Measurements from ENCODE around the gene CLBA1. TPM values are rescaled to one million over a fixed set of nuclear protein-coding genes. Genes with fewer than 3 reads are reported as not detected.

Gene CLBA1
- total and polyA plus RNA-seq, 3 donors from 2014 or later = 27.6 to 53.9 (median 47.6) TPM

- WGBS, 2 donors = 89 to 94% methylated on average over 8 to 9 of the region's 9 CpGs
- H3K27me3 ChIP-seq = no peaks in the 10 kb centered on the region
- H3K36me3 ChIP-seq (ENCODE audit: low read depth, missing control alignments) = no peaks in the 10 kb centered on the region
- H3K9me3 ChIP-seq = no peaks in the 10 kb centered on the region
- H3K4me1 ChIP-seq = peaks cover 16% of the 10 kb centered on the region
- DNase-seq = no peak
- no peak overlapping the region for H3K27ac ChIP-seq
- TF ChIP-seq POLR2A (IDR thresholded peaks at IDR 0.05) (no peak), CTCF (IDR thresholded peaks at IDR 0.05) (no peak)
- no peak overlapping the region for H3K4me3 ChIP-seq
- intact Hi-C loops (cut with DNase I; ENCODE audit: low total_unique reads) = no loop called here
These were observed 19.2 kb upstream of the CLBA1 start for GRCh38 chr14:104966261-104966865.

GRCh38 chr14:104966981-104967385, 18.6 kb upstream of the CLBA1 start:
- TF ChIP-seq POLR2A (IDR thresholded peaks at IDR 0.05) (no peak), CTCF (IDR thresholded peaks at IDR 0.05) (no peak)
- no peak for DNase-seq
- intact Hi-C loops (cut with DNase I; ENCODE audit: low total_unique reads) = no loop called here
- H3K27me3 ChIP-seq = no peaks in the 10 kb centered on the region
- peak overlapping the region; percentile 39 to 54 for H3K27ac ChIP-seq
- H3K4me3 ChIP-seq = no peak overlapping the region
- H3K36me3 ChIP-seq (ENCODE audit: low read depth, missing control alignments) = no peaks in the 10 kb centered on the region
- peaks cover 16% of the 10 kb centered on the region for H3K4me1 ChIP-seq
- no peaks in the 10 kb centered on the region for H3K9me3 ChIP-seq
- WGBS, 2 donors = 34 to 42% methylated on average over 3 to 6 of the region's 8 CpGs

- Histone ChIP-seq H3K27me3 (no peaks in the 10 kb centered on the region), H3K4me3 (no peak overlapping the region), H3K27ac (peak overlapping the region; percentile 39 to 54), H3K36me3 (ENCODE audit: low read depth, missing control alignments) (no peaks in the 10 kb centered on the region), H3K9me3 (no peaks in the 10 kb centered on the region), H3K4me1 (peaks cover 16% of the 10 kb centered on the region)
- no peak for DNase-seq
- intact Hi-C loops (cut with DNase I; ENCODE audit: low total_unique reads) = no loop called here
- WGBS, 2 donors = 30 to 34% methylated on average over 29 to 32 of the region's 36 CpGs
- TF ChIP-seq POLR2A (IDR thresholded peaks at IDR 0.05) (no peak), CTCF (IDR thresholded peaks at IDR 0.05) (no peak)
These were observed 18.0 kb upstream of the CLBA1 start for GRCh38 chr14:104967386-104968152.

GRCh38 chr14:104968153-104968527, 17.4 kb upstream of the CLBA1 start:
- Histone ChIP-seq H3K27me3 (no peaks in the 10 kb centered on the region), H3K4me1 (peaks cover 16% of the 10 kb centered on the region), H3K4me3 (no peak overlapping the region), H3K36me3 (ENCODE audit: low read depth, missing control alignments) (no peaks in the 10 kb centered on the region), H3K27ac (peak overlapping the region in 1 of 2 donors; percentile 54), H3K9me3 (no peaks in the 10 kb centered on the region)
- DNase-seq = peak; percentile 67
- WGBS, 2 donors = 18 to 51% methylated on average over 8 to 12 of the region's 12 CpGs
- intact Hi-C loops (cut with DNase I; ENCODE audit: low total_unique reads) = no loop called here
- TF ChIP-seq POLR2A (IDR thresholded peaks at IDR 0.05) = no peak
- no peak for TF ChIP-seq CTCF (IDR thresholded peaks at IDR 0.05)

Measured in testis (tissue), 3 donors.